Adipocyte (in vitro differentiated cells): ENCODE measurements around the gene HYI.
"Not testable (repeated sequence)": the region's sequence is repeated elsewhere in the genome, so short reads cannot be mapped to it uniquely, and the experiment has no call there.

Experiments
- DNase-seq: peaks from one replicate; pipeline ENCODE4 v3.0.0-alpha.2; 2015; ENCODE audit warnings: low read depth
- H3K27me3 ChIP-seq: replicated peaks from 2 replicates; pipeline ENCODE4 v1.7.0; 2013; ENCODE audit warnings: mild to moderate bottlenecking, low read length, moderate library complexity; ENCODE audit not compliant: control insufficient read depth, insufficient read depth
- H3K36me3 ChIP-seq: 2 replicates; pipeline ENCODE4 v1.7.0; 2013; ENCODE audit warnings: low read length, mild to moderate bottlenecking, moderate library complexity; ENCODE audit not compliant: control insufficient read depth, insufficient read depth, severe bottlenecking
- H3K4me1 ChIP-seq: 2 replicates; pipeline ENCODE4 v1.7.0; 2013; ENCODE audit warnings: mild to moderate bottlenecking, low read length, moderate library complexity; ENCODE audit not compliant: control insufficient read depth, insufficient read depth
- H3K4me3 ChIP-seq: 2 replicates; pipeline ENCODE4 v1.7.0; 2013; ENCODE audit warnings: mild to moderate bottlenecking, low read length, moderate library complexity
- H3K9ac ChIP-seq: 2 replicates; pipeline ENCODE4 v1.7.0; 2013; ENCODE audit warnings: mild to moderate bottlenecking, low read length, moderate library complexity
- H3K9me3 ChIP-seq: 2 replicates; pipeline ENCODE4 v1.7.0; 2013; ENCODE audit warnings: mild to moderate bottlenecking, low read length, moderate library complexity; ENCODE audit not compliant: control insufficient read depth

Gene HYI

GRCh38 chr1:43453442-43454269 is at the start of gene HYI:
TSS of gene HYI (minus strand) at chr1:43453931. CDS start at chr1:43453793, 138 bp downstream.
- peaks cover 33% of the 10 kb centered on the region for H3K36me3 ChIP-seq
- H3K9me3 ChIP-seq: no peaks in the 10 kb centered on the region
- no peaks in the 10 kb centered on the region for H3K27me3 ChIP-seq
- peak within 1 kb of the TSS; percentile 87 for H3K9ac ChIP-seq
- H3K4me1 ChIP-seq: peaks cover 26% of the 10 kb centered on the region
- DNase-seq: peak; percentile 91
- H3K4me3 ChIP-seq: peak within 1 kb of the TSS; percentile 73

- not testable (repeated sequence) for H3K4me3 ChIP-seq, H3K4me1 ChIP-seq, H3K9me3 ChIP-seq, H3K9ac ChIP-seq, H3K36me3 ChIP-seq, DNase-seq
- H3K27me3 ChIP-seq: peaks cover 14% of the 10 kb centered on the region
These were observed 48.1 kb upstream of the HYI start for GRCh38 chr1:43501806-43502205.

GRCh38 chr1:43499898-43500297 is 46.2 kb upstream of the HYI start:
- Histone ChIP-seq H3K4me1 (no peaks in the 10 kb centered on the region), H3K27me3 (peaks cover 10% of the 10 kb centered on the region), H3K9me3 (no peaks in the 10 kb centered on the region), H3K9ac (no peak overlapping the region), H3K4me3 (no peak overlapping the region), H3K36me3 (no peaks in the 10 kb centered on the region)
- DNase-seq: no peak

DNA sequence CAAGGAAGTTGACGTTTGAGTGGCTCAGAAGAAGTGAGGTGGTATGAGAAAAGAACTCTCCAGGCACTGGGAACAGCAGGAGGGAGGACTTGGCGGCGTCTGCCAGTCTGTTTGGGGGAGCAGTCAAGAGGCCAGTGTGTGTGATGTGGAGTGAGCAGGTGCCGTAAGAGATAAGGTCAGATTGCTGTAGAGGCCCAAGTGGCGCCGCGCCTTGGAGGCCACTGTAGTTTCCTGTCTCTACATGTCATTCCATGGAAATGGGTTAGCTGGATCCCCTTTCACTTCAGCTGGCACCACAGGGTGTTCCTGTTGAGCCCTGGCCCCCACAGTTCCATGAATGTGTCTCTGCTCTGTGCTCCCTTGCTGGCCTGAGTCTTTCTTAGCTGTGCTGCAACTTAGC is 41.5 kb upstream of the HYI start:
- DNase-seq: no peak
- peaks cover 6% of the 10 kb centered on the region for H3K9me3 ChIP-seq
- H3K4me1 ChIP-seq: peaks cover 20% of the 10 kb centered on the region

DNA sequence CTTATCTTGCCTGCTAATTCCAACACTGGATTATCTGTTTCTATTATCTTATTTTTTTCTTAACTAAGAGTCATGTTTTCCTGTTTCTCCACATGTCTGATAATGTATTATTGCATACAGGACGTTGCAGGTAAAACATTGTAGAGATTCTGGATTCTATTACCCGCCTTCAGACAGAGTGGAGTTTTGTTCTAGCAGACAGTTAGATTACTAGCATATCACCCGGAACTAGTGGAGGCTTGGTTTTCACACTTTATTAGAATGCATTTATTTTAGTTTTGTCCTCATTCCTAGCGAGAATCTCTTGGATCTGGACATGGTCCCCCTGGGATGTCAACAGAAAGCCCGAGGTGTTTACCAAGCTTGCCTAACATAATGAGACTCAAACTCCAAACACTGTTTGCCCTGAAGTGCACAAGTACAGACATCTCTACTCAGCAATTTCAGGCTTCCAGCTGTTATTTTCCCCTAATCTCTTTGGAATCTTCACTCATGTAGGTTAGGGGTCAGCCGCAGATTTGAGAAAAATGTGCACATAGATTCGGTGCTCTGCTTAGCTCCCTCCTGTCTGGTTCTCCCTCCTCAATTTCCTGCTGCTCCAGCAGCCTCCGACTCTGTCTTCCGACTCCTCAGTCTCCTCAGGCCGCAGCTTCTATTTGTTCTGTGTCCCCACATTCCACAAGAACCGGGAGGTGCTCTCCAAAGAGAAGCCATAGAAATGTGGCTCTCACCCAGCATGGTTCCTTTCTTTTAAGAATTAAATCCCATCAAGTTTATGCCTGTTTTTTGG is 40.1 kb upstream of the HYI start:
- peak overlapping the region; percentile 14 for H3K4me3 ChIP-seq
- DNase-seq: peak; percentile 17
- H3K36me3 ChIP-seq: no peaks in the 10 kb centered on the region
- H3K9me3 ChIP-seq: peaks cover 10% of the 10 kb centered on the region
- peak overlapping the region; percentile 45 for H3K9ac ChIP-seq
- H3K27me3 ChIP-seq: no peaks in the 10 kb centered on the region
- peaks cover 20% of the 10 kb centered on the region for H3K4me1 ChIP-seq

More for the DNA sequence above, 41.5 kb upstream of the HYI start:
- Histone ChIP-seq H3K27me3 (no peaks in the 10 kb centered on the region), H3K4me3 (no peak overlapping the region), H3K36me3 (no peaks in the 10 kb centered on the region), H3K9ac (no peak overlapping the region)

DNA sequence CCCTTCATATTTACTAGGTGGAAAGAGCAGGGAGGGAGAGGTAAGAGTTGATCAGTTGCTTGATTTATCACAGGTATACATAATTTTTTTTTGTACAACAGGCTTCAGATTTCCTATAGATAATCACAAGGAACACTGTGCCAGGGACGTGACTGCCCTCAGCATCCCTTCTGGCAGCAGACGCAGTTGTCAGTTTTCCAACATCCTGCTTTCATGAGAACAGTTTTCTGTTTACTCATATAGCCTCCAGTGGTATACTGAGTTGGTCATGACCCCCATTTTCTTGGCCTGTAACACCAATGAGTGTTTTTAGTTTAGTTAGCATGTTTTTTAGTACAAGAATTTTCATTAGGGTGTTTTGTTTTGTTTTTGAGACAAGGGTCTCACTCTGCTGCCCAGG is 39.1 kb upstream of the HYI start:
- Histone ChIP-seq H3K27me3 (no peaks in the 10 kb centered on the region), H3K4me3 (no peak overlapping the region), H3K9ac (no peak overlapping the region), H3K36me3 (no peaks in the 10 kb centered on the region), H3K9me3 (peaks cover 19% of the 10 kb centered on the region), H3K4me1 (peaks cover 20% of the 10 kb centered on the region)
- DNase-seq: peak; percentile 55

GRCh38 chr1:43491061-43491460 is 37.3 kb upstream of the HYI start:
- H3K4me1 ChIP-seq: peaks cover 20% of the 10 kb centered on the region
- H3K9ac ChIP-seq: no peak overlapping the region
- DNase-seq: no peak
- no peaks in the 10 kb centered on the region for H3K27me3 ChIP-seq
- H3K4me3 ChIP-seq: no peak overlapping the region
- H3K9me3 ChIP-seq: peaks cover 21% of the 10 kb centered on the region
- no peaks in the 10 kb centered on the region for H3K36me3 ChIP-seq

DNA sequence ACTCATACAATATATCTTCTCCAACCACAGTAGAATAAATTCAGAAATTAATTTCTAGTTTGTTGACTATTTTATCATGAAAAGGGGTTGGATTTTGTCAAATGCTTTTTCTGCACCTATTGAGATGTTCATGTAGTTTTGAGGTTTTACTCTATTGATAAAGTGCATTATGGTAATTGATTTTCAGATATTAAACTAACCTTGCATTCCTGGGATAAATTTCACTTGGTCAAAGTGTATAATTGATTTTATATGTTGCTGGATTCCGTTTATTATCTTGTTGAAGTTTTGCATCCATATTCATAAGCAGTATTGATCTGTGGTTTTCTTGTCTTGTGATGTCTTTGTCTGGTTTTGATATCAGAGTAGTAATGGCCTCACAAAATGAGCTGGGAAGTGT is 34.4 kb upstream of the HYI start:
- H3K27me3 ChIP-seq: no peaks in the 10 kb centered on the region
- H3K4me3 ChIP-seq: no peak overlapping the region
- H3K9ac ChIP-seq: no peak overlapping the region
- peaks cover 21% of the 10 kb centered on the region for H3K9me3 ChIP-seq
- DNase-seq: no peak
- no peaks in the 10 kb centered on the region for H3K36me3 ChIP-seq
- H3K4me1 ChIP-seq: peaks cover 7% of the 10 kb centered on the region

- Histone ChIP-seq H3K9me3 (peaks cover 11% of the 10 kb centered on the region), H3K27me3 (no peaks in the 10 kb centered on the region), H3K4me1 (no peaks in the 10 kb centered on the region), H3K9ac (no peak overlapping the region), H3K36me3 (no peaks in the 10 kb centered on the region), H3K4me3 (no peak overlapping the region)
- DNase-seq: no peak
These were observed 30.6 kb upstream of the HYI start for GRCh38 chr1:43484367-43484766.

GRCh38 chr1:43482215-43482614 is 28.5 kb upstream of the HYI start:
- no peak for DNase-seq
- H3K36me3 ChIP-seq: no peaks in the 10 kb centered on the region
- H3K9me3 ChIP-seq: no peaks in the 10 kb centered on the region
- H3K27me3 ChIP-seq: no peaks in the 10 kb centered on the region
- H3K4me3 ChIP-seq: no peak overlapping the region
- no peaks in the 10 kb centered on the region for H3K4me1 ChIP-seq
- H3K9ac ChIP-seq: no peak overlapping the region

DNA sequence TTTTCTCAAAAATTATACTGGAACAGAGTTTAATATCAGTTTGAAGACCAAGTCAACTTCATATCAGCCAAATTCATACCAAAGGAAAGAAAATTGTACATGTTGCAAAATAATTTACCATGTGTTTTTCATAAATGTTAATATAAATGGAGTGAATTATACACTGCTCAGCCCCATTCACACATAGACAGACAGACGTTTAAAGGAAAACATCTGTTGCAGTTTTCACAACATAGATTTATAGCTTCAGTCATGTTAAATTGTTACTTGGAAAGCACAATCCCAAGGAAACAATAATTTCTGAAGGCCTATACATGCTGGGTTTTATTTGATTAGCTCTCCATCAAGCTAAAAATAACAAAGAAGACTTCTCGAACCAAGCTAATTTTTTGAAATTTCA is 27.8 kb upstream of the HYI start:
- Histone ChIP-seq H3K4me3 (no peak overlapping the region), H3K9me3 (no peaks in the 10 kb centered on the region), H3K9ac (no peak overlapping the region), H3K27me3 (no peaks in the 10 kb centered on the region), H3K4me1 (no peaks in the 10 kb centered on the region), H3K36me3 (no peaks in the 10 kb centered on the region)
- DNase-seq: peak; percentile 53
